ENCODE data around the gene C7orf25.

Gene C7orf25

GRCh38 chr7:42869131-42870020, 42.5 kb downstream of the C7orf25 start:
- DNase-seq (ENCODE audit: low read depth, low spot score): no peak
- TF ChIP-seq CTCF (IDR thresholded peaks at IDR 0.05; ENCODE audit: low read depth, low read length): no peak
- in situ Hi-C loops (cut with HindIII; ENCODE audit: low sequenced_read_pairs): no loop called here
- H3K4me3 ChIP-seq (ENCODE audit: low read depth, low read length): no peak overlapping the region

GRCh38 chr7:42868480-42868879, 43.4 kb downstream of the C7orf25 start:
- in situ Hi-C loops (cut with HindIII; ENCODE audit: low sequenced_read_pairs): no loop called here
- TF ChIP-seq CTCF (IDR thresholded peaks at IDR 0.05; ENCODE audit: low read depth, low read length): no peak
- DNase-seq (ENCODE audit: low read depth, low spot score): no peak
- no peak overlapping the region for H3K4me3 ChIP-seq (ENCODE audit: low read depth, low read length)

All from astrocyte of the spinal cord (primary cell).